GM19193 (cell line): Measurements from ENCODE around the gene HADHB.

Experiments used
- POLR2A ChIP-seq: IDR thresholded peaks from 4 replicates; pipeline ENCODE4 v1.6.1; 2011; ENCODE audit not compliant: insufficient read depth, insufficient read length; ENCODE audit errors: extremely low read depth

The HADHB gene

DNA sequence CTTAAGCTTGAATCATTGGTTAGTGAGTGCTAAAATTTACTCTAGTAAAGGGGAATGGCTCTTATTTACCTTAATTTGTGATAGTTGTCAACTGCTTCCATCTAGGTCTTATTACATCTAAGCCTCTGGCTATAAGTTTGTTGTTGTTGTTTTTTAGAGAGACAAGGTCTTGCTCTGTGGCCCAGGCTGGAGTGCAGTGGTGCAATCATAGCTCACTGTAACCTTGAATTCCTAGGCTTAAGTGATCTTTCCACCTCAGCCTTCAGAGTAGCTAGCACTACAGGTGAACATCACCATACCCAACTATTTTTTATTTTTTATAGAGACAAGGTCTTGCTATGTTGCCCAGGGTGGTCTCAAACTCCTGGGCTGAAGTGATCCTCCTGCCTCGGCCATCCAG is 6.9 kb upstream of the HADHB start:
- no peak for TF ChIP-seq POLR2A

DNA sequence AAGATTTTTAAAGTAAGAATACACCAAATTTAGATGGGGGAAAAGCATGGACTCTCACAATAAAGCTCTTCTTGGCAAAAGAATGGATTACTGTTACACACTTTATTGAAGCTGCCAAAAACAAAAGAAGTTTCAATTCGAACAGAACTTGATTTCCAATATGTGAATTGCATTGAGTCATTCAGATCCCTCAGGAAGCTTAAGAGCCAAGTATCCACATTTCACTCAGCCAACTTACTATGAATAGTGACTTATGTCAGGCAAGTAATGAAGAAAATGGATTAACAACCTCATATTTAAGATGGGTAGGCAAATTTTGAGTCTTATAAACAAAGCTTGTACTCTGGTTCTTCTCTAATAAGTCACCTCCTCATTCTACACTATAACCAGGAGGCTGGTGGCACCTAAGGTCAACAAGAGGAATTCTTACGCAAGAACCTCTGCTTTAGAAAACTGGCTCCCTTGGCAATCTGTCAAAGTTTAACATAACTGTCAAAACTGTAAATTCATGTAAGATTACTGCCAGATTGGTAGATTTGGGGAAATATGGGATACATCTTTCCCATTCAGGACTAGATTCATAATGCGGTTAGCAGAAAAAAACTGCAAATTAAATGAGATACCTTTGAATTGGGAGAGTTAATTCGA is 6.3 kb upstream of the HADHB start:
- TF ChIP-seq POLR2A, result no peak

DNA sequence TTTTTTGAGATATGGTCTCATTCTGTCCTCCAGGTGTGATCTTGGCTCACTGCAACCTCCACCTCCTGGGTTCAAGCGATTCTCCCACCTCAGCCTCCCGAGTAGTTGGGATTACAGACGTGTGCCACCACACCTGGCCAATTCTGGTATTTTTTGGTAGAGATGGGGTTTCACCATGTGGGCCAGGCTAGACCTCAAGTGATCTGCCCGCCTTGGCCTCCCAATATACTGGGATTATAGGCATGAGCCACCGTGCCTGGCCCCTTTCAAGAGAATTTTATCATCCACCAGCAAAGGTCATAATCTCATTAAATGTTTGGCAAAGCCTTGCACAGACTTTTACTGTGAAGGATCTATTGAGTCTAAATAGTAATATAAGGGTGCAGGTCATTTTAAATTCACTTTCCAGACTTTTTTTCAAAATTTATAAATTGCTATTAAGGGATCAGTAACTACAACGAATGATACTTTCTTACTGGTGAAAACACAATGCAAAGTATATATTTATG is 2.8 kb upstream of the HADHB start:
- TF ChIP-seq POLR2A, result no peak

DNA sequence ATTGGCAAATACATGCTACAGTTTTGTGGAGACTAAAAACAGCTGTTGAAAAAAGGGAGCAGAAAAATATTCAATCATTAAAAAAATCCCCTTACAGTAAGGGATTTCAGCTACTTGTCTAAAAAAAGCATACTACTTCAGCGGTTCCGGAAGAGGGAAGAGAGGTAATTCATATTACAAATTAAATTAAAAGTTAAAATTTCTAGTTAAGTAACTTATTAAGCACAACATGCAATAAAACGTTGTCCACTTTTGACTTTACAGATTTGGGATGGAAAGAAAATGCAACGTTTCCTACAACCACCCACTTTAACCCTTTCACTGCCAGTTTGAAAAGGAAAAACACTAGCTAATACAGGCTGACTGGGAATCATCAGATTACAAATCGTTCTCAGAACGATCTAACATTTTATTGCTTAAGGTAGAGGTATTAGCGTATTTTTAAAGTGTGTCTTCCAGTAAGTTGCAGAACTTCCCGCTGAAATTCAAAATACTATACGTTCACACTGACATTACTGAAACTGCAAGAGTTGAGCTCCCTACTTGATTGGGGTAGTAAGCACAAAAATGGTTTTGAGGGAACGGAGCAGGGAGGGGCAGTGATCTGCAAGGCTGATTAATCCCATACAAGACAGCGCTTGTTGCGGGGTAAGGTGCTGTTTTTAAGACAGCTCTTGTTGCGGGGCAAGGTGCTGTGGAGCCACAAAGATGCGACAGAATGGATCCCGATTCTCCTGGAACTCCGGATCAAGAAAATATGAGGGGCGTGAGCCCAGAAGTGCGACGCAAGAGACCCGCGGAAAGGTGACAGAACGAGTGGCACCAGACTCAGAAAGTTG is 1.1 kb upstream of the HADHB start:
- no peak for TF ChIP-seq POLR2A

DNA sequence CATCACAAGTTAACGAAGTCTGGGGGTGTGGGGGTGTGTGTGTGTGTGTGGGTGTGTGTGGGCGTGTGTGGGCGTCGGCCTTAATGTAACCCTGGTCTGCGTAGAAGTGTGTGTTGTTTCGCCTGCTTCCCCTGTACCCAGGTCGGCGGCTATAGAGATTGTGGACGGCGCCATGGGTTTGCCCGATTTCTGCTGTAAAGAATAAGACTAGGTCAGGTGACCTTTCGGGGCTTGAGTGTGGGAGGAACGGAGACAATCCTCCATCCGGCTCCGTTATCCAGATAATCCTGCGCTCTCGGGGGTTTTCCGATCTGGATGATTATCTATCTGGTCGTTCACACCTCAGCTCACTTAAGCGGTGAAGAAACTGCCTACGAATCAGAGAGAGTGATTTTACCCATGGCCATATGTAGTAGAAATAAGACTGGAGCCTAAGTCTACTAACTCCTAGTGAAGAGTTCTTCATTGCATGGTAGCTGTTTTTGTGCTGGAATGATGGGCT is 543 bp downstream of the HADHB start:
- no peak for TF ChIP-seq POLR2A

DNA sequence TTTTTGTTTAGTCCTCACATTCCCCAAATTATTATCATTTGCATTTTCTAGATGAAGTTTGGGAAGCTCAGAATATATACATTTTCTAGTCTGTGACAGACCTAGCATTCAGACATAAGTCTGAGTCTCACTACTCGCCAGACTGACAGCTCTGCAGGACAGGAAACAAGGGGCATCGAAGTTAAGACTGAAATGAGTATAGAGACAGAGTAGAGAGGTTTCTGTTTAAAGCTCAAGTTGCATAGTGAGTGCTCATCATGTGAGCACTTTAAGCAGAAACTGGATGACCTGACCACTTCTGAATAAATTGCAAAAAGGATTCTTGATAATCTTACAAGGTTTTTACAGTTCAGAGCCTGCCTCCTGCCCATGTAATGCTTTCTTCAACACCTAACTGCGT is 1.1 kb downstream of the HADHB start:
- no peak for TF ChIP-seq POLR2A

DNA sequence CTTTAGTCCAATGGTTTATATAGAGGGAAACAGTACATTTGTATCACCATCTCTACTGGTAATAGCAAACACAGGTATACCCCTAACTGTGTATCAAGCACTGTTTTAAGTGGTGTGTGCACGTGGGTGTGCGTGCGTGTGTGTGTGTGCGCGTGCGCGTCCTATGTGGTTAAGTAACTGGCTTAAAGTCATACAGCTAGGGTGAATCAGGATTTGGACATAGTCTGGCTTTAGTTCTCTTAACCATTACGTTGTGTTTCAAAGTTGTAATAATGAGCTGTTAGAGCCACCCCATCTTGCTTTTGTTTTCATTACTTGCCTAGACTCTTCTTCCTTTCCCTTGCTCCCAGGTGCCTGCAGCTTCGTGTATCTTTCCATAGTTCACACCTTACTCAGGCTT is 2.1 kb downstream of the HADHB start:
- TF ChIP-seq POLR2A, result no peak

DNA sequence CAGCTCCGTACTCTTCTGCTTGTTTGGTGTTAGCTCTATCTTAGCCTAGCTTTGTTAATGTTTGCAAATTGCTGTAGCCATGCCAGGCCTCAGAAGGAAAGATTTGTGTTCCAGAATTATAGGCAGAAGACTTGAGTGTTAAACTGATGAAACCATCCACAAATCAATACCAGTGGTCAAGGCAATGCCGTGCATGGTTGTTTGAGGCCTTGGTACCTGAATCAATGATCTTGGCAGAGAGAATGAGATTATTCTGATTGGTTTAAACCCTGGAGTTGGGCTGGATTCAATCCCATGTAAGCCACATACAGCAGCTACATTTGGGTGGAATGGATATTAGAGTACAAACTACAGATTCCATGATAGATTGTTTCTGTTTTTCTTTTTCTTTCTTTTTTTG is 4.9 kb downstream of the HADHB start:
- TF ChIP-seq POLR2A, result no peak

DNA sequence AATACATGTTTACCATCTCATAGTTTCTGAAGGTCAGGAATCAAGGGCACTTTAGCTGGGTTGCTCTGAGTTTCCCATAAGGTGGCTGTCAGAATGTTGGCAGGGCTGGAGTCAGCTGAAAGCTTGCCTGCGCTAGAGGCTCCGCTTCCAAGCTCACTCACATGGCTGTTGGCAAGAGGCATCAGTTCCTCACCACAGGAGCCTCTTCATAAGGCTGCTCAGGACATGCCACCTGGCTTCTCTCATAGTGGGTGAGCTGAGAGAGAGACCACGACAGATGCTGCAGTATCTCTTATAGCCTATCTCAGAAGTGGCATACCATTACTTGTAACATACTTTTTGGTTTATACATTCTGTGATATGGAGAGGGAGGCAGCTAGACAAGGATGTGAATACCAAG is 7.2 kb downstream of the HADHB start:
- no peak for TF ChIP-seq POLR2A

DNA sequence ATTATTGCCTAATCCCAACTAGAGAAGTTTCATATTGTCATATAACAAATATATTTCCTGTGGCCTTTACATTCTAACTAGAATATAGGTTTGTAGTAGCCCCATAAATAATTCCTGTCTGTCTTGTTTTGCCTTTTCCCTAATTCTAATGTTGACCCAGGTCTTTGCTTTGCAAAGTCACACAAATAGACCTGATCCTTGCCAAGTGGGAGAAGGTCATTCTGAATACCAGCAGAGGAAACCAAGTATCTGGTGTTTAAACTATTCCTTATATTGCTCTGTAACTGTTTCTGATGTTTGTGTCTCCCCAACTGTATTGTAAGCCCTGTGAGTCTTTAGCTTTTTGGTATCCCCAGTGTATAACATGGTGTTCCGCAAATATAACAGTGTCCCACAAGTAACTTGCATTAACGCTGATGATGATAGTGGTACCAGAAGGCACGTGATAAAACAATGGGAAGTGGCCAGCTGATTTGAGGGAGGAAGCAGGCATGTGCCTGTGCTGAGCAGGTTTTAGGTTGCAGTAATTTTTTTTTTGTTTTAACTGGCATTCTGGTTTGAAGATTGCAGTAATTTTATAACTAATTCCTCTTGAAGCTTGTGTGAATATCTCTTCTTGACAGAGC is 11.1 kb downstream of the HADHB start:
- no peak for TF ChIP-seq POLR2A

DNA sequence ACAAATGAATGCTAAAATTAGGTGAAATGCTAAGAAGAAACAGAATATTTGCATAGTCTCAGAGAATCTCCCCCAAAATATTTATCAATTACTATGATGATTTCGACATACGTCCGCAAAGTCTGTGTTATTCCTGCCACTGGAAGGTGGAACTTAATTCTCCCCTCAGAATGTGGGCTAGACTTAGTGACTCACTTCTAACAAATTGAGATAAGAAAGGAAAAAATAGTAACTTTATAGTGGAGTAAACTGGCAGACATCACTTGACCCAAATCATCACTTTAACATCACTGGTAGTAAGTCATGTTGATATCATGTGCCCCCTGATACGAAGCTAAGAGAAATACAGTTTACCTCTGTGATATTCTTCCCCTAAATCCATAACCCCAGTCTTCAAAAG is 23.5 kb downstream of the HADHB start:
- no peak for TF ChIP-seq POLR2A

DNA sequence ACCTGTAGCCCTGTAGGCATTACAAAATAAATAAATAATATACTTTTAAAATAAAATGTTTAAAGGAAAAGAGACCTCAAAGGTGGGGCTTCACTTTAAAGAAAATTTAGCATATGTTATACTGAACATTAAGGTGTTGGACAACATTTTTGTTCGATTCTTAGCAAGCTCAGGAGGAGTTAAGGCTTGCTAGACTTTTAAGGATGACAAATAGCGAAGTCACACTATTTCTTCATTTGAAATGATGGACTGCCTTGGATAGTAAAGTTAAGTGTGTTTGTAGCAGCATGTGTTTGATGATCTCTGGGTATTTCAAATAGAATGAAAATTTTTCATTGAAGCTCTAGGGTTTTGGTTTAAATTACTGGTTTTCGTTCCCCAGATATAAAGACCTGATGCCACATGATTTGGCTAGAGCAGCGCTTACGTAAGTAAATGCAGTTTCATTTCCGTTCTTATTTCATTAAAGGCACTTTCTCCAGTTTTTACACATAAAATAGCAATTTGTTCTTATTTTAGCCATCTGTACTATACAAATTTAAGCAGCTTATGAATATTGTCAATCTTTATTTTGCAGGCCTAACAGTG is 24.9 kb downstream of the HADHB start:
- TF ChIP-seq POLR2A, result no peak

DNA sequence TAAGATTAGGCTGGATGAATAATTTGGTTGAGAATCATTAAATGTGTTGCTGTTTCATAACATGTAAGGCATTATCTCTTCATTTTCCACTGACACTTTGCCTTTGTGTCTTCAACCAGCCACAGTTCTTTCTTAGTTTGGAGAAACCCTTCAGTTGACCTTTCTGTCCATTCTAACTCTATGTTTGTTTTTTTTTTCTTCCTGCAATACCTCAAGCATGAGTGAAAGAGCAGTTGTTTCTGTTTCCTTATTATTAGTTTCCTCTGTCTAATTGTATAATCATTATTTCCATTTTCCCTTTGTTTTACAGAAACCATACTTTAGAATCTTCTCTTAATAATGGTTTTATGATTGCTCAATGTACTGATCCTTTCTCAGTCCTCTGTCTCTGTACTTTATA is 25.6 kb downstream of the HADHB start:
- no peak for TF ChIP-seq POLR2A

DNA sequence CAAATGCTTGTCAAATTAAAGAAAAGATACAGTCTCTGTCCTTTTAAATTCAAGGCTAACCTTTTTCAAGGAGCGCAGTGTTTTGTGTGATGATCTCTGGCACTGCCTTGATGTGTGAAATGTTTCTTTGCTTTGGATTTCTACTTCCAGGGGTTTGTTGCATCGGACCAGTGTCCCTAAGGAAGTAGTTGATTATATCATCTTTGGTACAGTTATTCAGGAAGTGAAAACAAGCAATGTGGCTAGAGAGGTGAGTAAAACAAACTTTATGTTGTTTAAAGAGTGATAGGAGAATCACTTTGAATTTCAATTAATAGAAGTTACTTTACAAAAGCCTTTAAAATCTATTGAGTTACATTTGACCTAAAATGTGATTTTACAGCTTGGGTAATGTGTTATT is 28.8 kb downstream of the HADHB start:
- no peak for TF ChIP-seq POLR2A

DNA sequence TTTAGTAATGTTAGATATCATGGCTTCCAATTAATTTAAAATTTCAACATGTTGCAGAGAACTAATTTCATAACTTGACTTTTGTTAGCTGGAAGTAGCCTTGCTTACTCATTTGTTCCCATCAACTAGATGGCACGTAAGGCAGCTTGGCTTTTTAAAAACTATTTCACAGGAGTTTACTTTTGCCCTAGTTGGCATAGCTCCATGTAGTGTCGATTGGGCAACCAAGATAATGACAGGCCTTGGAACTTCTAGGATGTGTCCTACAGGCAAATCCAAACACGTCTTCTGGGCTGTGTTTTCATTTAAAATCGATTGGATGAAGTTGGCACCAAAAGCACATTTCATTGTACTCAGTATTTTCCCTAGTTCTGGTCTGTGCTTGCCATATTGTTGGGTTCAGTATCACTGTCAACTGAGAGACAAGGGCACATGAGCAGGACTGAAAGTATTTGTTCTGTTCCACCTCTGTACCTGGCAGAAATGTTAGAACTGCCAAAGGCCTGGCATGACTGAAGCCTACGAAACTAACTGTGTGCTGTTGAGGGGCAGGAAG is 29.4 kb downstream of the HADHB start:
- TF ChIP-seq POLR2A, result no peak
